ENCODE results near the gene EFCAB8.

The EFCAB8 gene

DNA sequence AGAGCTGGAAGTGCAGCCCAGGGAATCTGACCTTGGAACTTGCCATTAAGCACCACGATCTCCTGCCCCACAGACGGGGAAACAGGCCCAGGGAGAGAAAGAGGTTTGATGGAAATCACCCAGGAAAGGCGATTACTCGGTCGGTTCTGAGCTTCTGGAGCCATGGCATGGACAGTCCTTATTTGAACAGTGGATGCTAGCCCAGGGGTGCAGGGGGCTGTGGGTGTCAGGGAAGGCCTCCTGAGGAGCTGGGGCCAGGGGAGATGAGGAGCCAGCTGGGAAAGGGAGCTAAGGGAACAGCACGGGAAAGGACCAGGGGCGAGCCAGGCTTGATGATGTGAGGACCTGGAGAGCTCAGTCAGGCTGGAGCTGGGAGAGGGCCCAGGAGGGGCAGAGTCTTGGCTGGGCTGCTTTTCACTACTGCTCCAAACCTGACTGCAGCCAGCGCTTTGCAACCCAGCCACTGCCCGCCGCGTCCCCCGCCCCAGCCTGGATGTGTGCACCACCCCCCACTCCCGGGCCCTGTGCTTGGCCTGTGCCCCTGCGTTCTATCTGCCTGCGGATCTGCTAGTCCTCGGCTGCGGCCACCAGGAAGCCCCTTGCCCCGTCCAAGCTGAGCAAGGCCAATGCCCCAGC, 127.7 kb downstream of the EFCAB8 start:
- TF ChIP-seq CTCF (IDR thresholded peaks at IDR 0.05; ENCODE audit: low read length, missing control alignments), result no peak
- no peak for DNase-seq (ENCODE audit: low read depth)

DNA sequence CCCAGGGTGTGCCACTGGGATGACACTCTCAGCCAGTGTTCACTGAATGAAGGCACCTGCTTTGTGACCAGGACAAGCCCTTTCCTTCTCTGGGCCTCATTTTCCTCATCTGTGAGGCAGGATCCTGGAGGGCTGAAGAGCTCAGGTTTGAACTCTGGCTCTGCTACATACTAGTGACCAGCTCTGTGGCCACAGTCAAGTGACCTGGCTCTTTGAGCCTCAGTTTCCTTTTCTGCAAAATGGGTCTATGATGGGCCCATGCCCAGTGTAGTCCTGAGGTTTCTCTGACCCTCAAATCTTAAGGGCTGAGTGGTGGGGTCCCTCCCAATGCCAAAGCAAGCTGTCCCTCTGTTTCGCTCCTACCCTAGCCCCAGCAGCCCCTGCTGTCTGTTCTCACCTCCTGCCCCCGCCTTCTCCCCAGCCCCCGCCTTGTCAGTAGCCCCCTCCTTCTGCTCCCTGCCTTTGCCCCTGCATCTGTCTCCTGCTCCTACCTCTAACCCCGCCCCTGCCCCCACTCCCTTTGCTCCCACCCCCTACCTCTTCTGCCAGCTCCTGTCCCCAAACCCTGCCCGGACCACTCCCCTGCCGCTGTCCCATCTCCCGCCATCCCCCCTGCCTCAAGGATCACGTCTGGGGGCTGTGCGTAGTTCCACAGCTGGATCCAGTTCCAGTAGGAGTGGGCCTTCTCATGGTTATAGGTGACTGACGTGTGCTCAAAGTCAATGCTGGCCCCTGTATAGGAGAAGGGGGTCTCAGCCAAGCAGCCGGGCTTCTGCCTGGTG, 128.5 kb downstream of the EFCAB8 start:
- no peak for DNase-seq (ENCODE audit: low read depth)
- H3K4me3 ChIP-seq (replicated peaks; ENCODE audit: low read depth, low read length), result no peak overlapping the region

More for the DNA sequence above, 127.7 kb downstream of the EFCAB8 start:
- no peak overlapping the region for H3K4me3 ChIP-seq (replicated peaks; ENCODE audit: low read depth, low read length)

GRCh38 chr20:32988008-32988407, 129.3 kb downstream of the EFCAB8 start:
- H3K4me3 ChIP-seq (replicated peaks; ENCODE audit: low read depth, low read length), result no peak overlapping the region
- TF ChIP-seq CTCF (IDR thresholded peaks at IDR 0.05; ENCODE audit: low read length, missing control alignments), result no peak
- DNase-seq (ENCODE audit: low read depth), result no peak

More for the DNA sequence above, 128.5 kb downstream of the EFCAB8 start:
- TF ChIP-seq CTCF (IDR thresholded peaks at IDR 0.05; ENCODE audit: low read length, missing control alignments), result no peak

DNA sequence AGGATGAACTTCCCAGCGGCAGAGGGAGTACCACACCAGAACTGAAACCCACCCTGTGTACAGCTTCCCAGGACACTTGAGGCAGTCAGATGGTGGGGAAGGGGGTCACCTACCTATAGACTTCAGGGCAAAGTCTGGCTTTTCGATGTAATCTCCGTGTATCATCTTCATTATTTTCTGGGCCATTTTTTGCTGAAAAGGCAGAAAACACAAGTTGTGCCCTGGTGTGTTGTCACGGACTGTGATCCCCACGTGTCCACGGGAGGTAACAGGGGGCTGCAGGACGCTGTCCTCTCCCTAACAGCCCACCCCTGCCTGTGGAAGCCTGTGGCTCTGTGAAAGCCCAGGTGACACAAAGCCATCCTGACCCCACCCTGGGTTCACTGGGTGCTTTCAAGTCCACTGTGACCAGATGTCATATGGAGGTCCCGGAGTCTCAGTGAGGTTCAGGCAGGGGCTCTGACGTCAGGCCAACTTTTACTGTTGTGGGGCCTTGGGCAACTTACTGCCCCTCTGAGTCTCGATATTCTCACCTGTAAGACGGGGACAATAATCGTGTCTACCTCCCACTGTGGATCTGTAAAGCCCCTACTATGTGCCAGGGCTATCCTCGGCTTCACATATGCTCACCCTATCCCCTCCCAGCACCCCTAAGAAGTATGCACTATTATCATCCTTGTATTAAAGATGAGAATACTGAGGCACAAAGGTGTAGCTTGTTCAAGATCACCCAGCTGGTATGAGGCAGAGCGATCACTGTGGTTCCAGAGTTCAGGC, 131.0 kb downstream of the EFCAB8 start:
- DNase-seq (ENCODE audit: low read depth), result no peak
- no peak overlapping the region for H3K4me3 ChIP-seq (replicated peaks; ENCODE audit: low read depth, low read length)
- no peak for TF ChIP-seq CTCF (IDR thresholded peaks at IDR 0.05; ENCODE audit: low read length, missing control alignments)

- no peak overlapping the region for H3K4me3 ChIP-seq (replicated peaks; ENCODE audit: low read depth, low read length)
- no peak for TF ChIP-seq CTCF (IDR thresholded peaks at IDR 0.05; ENCODE audit: low read length, missing control alignments)
- DNase-seq (ENCODE audit: low read depth), result no peak
Observed at GRCh38 chr20:32990426-32990825, 131.7 kb downstream of the EFCAB8 start.

DNA sequence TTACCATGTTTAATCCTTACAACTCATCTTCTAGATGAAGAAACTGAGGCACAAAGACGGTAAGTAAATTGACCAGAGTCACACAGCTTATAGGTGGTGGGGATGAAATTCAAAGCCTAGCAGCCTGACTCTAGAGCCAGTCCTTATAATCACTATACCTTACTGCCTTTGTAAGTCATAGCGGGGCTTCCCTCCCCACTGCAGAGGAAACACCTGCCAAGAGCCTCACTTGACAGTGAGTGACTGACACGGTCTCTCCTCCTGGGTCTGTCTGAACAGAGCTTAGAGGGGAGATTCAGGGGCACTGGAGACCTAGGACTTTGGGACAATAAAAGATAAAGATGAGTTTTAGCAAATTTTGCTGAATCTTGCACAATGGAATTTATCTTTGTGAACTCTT, 132.7 kb downstream of the EFCAB8 start:
- H3K4me3 ChIP-seq (replicated peaks; ENCODE audit: low read depth, low read length), result no peak overlapping the region
- no peak for DNase-seq (ENCODE audit: low read depth)
- TF ChIP-seq CTCF (IDR thresholded peaks at IDR 0.05; ENCODE audit: low read length, missing control alignments), result no peak

All from fibroblast of pulmonary artery (primary cell).